Peyer's patch (tissue), 4 donors: Measurements from ENCODE around the gene CACNB2.

ENCODE experiments used
- POLR2A ChIP-seq, 2 donors: fragments of 450-650 bp; IDR thresholded peaks; one replicate each; pipeline ENCODE4 v1.5.1; 2017; ENCODE audit warnings: antibody characterized with exemption in 2 of 2, mild to moderate bottlenecking in 2 of 2, moderate library complexity in 2 of 2
- TF ChIP-seq, protein P1 (sequence below), 6 experiments: fragments of 450-650 bp in 4 of 6; fragments of 200-600 bp in 2 of 6; sonication (generic) in 1 of 6; IDR thresholded peaks; one replicate each; pipeline ENCODE4 v1.5.1; 2017 to 2019; ENCODE audit warnings: antibody characterized with exemption in 6 of 6, mild to moderate bottlenecking in 3 of 6, moderate library complexity in 1 of 6

DNA sequence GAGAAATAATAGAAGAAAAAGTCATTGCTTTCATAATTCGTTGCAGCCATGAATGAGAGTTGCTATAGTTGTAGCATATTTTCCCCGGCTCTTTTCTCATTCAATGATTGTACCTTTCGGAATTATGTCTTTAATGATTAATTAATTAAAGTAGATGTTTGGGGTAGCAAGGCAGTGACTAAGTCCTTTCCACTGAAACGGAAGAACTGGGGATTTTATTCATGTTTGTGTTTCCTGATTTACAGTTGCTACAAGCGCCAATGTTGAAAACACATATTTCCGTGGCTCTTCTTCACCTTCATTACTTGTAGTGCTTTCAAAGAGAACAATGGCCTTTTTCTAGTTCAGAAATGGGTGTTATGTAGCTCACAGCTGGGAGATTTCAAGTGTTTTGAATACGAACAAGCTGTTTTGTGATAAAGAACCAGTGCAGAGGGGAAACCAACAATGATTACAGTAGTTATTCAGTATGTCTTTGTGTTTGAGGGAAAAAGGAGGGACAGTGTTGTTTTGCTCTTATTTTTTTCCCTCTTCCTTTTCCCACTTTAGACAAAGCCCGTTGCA is 357.7 kb downstream of the CACNB2 start:
- TF ChIP-seq, protein P1, sequence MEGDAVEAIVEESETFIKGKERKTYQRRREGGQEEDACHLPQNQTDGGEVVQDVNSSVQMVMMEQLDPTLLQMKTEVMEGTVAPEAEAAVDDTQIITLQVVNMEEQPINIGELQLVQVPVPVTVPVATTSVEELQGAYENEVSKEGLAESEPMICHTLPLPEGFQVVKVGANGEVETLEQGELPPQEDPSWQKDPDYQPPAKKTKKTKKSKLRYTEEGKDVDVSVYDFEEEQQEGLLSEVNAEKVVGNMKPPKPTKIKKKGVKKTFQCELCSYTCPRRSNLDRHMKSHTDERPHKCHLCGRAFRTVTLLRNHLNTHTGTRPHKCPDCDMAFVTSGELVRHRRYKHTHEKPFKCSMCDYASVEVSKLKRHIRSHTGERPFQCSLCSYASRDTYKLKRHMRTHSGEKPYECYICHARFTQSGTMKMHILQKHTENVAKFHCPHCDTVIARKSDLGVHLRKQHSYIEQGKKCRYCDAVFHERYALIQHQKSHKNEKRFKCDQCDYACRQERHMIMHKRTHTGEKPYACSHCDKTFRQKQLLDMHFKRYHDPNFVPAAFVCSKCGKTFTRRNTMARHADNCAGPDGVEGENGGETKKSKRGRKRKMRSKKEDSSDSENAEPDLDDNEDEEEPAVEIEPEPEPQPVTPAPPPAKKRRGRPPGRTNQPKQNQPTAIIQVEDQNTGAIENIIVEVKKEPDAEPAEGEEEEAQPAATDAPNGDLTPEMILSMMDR (IDR thresholded peaks at IDR 0.05) = no peak
- no peak for TF ChIP-seq POLR2A (IDR thresholded peaks at IDR 0.05)
